Inflammatory macrophage treated with lipopolysaccharide for 1 hour (primary cell): ENCODE measurements around the gene SUGCT.

Experiments
- DNase-seq, 2 donors: peaks; one replicate each; pipeline ENCODE4 v3.0.0-alpha.2; 2020 to 2022

The SUGCT gene

DNA sequence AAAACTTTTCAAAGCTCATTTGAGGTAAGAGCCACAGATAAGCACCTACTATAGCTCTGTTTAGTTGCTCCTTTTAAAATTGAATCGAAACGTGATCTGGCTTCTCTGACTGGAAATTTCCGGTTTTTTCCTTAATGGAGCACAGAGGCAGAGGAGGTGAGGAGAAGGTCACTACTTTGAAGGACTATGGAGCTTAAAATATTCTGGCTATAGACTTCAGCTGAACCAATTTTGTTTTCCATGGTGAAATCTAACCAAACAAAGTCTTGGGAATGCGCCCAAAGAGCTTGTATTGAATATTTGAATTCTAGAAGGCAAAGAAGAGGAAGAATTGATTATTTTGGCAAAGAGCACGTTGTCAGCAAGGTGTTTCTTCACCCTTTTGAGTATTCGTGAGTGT, 711.1 kb downstream of the SUGCT start:
- DNase-seq: no peak

DNA sequence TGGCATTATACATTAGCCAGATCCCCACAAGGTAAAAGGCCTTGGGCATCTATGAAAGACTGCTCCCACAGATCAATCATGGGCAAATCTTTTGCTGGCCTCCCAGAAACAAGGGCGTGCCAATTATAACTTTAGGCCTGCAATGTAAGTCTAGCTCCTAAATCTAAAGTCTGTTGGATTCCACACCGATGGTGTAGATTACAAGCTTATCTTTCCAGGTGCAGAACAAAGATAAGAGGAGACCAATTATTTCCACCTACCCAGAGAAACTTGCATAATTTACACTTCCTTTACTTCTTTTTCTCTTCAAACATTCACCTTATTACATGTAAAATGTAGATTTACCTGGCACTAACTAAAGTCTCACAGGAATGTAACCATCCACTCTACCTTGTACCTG, 713.1 kb downstream of the SUGCT start:
- no peak for DNase-seq

DNA sequence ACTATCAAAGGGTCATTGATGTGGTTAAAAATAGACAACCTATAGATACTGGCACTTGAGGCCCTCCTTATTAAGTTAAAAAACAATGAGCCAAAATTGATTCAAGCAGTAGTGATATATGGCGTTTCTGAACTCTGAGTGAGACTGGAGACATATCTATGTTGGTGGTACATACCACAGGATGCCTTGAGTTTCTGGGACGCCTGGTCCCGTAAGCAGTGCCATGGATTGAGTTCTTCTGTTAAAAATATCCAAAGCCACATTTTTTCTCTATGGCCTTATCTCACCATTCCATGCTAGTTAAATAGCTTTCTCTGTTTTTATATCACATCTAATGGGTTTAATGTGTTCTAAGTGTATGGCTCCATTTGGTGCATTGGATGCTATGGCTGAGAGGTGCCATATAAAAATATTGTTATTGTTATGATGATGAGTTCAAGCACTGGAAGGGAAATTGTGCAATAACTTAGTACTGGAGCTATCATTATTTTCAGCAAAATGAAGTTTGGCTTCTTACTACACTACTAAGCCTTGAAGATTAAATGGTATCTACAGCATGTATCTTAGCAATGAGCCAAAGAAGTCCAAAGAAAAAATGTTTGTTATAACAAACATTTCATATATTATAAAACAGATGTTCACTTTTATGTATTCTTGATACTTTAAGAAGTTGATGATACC, 713.9 kb downstream of the SUGCT start:
- no peak for DNase-seq

DNA sequence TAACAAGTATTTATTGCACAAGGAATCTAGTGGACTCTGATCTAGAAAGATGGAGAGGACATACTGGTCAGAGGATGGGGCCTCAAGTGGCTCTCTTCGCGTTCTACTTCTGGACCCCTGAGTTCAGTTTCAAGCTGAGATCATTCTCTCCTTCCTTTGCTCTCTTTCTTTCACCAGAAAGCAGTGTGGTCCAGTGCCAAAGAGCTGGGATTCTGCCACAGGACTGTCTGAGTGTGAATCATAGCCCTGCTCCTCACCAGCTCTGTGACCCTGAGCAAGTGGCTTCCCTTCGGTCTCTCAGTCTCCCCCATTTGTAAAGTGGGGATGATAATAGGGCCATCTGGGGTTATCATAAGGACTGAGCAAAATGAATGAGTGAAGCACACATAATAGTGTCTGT, 715.2 kb downstream of the SUGCT start:
- no peak for DNase-seq

DNA sequence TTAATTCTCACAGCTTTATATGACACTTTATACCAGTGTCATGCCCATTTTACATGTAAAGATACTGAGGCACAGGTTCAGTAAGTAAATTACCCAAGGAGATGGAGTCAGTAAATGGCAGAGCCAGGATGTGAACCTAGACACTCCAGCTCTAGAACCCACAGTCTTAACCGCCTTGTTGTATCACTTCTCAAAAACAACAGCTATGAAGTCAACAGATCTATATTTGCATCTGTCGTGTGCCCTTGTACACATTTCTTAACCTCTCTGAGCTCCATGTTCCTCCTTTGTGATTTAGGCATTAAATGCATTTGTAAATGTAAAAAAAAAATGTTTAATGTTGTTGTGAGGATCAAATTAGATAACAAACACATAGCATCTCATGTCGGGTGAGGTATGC, 716.2 kb downstream of the SUGCT start:
- no peak for DNase-seq

DNA sequence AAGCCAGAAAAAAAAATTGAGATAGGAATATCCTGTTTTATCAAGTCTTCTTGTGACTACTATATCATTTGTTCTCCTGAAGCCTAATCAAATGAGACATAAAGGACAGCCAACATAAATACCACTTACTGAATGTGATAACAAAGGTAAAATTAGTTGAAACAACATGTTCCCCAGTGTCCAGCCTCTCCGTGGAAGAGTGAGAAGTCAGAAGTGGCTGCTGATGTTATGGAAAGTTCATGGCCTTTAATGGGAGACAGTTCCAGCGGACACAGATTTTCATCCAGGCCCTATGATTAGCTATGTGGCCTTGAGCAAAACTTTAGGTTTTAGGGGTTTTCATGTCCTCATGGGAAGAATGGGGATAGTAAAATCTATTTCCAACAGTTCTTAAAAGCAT, 724.3 kb downstream of the SUGCT start:
- no peak for DNase-seq

DNA sequence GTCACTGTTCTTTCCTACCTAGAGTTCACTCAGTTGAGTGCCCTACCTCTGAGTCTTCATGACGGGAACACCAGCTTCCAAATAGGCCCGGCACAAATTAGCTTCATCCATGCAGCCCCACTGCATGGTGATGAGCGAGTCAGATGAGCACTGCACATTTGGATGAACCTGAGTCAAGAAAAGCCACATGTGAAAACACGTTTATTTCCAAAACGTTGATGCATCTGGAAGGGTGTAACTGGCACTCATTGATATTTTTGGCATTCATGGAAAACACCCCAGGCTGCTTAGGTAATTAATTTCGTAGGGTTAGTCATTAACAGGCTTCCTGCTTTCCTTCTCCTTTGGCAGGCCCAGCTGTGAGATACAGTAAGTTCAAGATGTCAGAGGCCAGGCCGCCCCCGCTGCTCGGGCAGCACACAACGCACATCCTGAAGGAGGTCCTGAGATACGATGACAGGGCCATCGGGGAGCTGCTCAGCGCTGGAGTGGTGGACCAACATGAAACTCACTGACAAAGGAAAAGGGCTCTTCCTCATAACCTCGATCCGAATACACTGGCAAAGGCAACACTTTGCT, 725.2 kb downstream of the SUGCT start:
- no peak for DNase-seq

DNA sequence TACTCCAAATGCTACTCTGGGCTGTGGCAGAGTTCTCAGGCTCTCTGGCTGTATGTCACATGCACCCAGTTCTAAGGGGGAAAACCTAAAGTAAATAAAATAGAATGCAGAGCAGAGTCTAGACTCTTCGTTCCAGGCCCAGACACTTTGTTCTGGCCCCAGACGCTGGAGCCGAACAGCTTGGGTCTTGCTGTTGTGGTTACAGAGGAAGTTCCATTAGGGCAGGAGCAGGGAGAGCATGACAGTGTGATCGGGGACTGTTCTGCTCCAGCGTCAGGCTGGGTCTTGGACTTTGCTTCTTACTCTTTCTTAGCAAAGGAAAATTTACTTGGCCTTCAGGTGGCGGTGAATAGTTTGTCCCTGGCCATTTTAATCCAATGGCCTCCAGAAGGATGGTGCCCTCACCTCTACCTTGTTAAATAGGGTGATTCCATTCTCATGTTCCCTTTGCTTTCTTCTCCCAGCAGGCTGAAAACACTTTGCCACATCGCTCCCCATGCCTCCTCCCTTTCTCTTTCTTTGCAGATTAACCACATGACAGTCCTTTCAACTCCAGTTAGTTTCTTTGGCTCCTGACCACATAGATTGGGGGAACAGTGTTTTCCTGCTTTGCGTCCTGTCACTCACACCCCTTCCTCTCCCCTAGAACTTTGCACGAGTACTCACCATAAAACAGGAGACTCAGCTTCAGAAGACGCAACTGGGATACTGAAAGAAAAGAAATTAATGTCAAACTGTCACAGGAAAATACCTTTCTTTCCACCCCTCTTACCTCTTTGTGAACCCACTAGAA, 730.8 kb downstream of the SUGCT start:
- DNase-seq: no peak

DNA sequence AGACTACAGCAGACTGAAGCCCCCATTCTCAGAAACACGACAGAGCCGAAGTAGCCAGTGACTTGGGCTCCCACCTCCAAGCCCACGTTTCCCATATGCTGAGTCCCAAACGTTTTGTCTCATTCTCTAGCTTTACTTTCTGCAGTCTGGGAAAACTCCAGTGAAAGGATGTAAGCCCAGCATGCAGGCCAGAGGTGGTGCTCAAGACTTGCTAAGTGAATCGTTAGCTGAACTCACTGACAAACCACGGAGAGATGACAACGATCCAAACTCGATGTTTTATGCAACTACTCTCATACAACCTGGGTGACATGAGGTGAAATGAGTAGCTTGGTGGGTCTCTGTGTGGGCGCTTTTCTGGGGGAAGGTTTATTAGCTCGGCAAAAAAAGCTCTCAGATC, 731.8 kb downstream of the SUGCT start:
- DNase-seq: no peak

DNA sequence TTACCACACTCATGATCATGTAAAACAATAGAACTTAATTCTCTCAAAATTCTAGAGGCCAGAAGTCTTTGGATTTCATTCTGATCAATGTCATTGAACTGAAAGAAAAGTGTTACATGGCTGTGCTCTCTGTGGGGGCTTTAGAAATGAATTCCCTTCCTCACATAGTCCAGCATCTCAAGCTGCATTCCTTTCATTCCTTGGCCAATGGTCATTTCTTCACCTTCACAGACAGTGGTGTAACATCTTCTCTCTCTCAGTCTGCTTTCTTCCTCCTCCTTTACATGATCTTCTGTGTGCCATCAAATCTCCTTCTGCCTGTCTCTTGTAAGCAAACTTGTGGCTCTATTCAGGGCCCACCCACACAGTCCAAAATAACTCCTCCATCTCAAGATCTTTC, 735.3 kb downstream of the SUGCT start:
- DNase-seq: no peak

DNA sequence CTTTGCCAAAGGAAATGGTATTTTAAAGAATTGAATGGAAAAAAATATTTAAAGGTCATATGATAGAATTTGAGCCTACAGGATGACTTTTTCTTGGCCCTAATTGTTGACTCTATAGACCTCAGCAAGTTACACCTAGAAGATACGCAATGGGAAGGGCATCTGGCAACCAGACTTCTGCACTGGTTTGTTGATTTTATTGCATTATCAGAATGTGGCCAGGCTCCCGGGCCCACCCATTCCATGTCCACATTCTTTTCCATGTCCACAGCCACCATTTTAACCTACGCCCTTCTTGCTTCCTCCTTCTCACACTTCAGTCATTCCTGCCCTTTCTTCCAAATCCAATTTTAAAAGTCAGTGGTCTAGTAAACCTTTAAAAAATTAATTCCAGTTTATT, 738.4 kb downstream of the SUGCT start:
- DNase-seq: no peak

DNA sequence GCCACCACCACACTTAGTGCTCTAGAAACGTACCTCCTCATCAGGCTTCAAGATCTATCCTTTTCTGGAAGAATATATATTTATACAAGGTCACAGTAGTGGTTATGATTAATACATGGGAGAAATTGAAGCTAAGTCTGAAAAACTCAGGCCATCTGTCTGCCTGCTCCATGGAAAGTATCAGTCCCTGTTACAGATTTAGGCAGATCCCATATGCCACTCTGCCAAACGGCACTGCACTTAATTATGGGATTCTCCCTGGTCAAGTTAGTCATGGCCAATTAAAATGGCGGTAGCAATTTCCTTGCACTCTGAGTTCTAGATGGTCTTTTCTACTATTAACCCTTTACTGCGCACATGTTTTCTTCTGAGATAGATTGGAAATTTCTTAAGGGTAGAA, 740.0 kb downstream of the SUGCT start:
- no peak for DNase-seq

DNA sequence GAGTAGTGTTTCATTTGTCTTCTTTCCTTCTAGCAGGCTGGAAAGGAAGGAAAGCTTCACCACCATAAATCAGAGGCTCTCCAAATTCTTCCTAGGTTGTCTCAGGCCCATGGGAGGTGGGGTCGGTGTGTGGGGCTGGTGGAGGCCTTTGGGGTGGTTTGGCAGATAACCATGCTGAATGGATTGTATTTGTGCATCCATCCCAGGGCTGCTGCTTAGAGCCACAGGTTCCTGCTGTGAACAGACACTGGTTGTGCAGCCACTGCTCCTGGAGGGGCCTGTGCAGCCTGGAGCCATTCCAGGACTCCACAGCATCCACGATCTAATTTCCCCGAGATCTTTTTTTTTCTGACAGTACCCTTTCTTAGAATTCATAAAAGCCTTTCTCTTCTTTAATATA, 741.8 kb downstream of the SUGCT start:
- no peak for DNase-seq

DNA sequence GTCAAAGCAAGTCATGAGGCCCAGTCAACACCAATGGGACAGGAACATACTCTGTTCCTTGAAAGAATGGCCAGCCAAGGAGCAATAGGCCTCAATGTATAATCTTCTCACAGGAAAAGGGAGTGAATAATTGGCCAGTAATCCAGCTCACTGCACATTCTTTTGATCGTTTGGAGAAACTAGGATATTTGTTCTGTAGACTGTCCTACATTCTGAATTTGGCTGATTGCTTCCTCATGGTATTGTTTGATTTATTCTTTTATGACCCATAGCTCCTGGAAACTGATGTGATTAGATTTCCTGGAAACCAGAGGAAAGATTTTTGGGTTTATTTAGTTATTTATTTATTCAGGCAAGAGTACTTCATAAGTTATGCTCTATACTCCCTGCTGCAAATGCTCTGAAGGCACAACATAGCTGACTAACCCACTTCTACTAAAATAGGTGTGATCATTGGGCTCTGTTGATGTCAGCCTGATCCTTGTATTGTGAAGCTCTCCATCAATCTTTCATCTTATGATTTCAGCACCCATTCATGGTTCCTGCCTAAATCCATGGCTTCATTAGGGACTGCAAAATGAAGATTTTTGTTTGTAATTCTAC, 745.2 kb downstream of the SUGCT start:
- DNase-seq: no peak

DNA sequence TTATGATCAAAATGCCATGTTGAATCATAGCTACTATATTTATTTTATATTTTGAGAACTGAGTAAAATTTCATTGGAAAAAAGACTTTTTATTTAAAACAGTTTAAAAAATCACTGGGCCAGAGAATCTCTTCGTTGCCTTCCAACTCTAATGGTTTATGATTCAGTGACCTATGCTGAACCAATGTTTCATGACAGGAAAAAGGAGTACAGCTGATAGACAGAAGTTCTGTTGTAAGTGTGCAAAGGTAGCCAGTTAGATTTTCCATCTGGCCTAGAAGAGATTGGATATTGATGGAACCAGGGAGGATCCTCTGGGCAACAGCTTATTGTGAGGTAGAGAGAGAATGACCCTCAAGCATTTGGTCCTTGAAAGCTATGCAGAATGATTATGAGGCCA, 745.8 kb downstream of the SUGCT start:
- DNase-seq: no peak

DNA sequence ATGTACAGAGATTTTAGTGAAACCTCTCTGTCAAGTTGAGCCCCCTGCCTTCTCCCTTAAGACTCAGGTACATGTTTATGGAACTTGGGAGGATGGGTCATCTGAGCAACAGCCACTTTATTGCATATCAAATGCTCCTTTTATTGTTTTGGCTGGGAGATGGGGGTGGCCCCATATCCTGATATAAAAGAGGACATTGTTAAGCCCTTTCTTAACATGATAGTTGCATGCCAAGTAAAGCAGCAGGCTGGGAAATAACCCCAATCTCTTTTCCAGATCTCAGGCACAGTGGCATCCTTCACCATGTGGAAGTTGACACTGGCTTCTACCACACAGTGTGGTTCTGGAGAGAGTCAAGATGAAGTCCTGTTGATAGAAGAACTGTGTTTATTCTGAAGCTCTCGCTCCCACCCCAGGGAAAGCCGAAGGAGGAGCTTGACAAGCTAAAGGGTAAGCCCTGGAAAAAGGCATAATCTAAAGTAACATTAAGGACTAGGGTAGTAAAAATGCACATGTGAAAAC, 746.7 kb downstream of the SUGCT start:
- no peak for DNase-seq

DNA sequence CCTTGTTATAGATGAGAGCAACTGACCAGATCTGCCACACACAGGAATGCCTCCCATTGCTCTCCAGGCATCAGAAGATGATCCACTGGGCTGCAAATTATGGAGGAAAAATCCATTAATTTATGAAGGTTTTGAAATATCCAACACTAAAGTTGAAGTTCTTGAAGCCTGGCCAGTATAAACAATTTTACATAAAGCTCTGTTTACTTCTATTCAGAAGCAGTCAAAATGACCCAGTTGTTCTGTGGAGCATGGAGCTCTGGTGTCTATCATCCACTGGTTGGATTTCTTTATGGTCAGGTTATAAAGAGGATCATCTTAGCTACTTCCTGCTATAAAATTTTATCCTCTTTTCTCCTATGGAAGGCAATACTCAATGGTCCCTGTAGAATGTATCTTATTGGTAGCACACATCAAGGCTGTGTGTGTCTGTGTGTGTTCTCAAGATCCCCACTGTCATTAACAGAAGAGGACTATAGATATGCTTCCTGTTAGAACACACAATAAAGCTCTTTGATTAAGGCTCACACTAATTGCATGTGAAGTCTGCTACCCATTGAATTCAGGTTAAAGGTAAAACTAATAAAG, 747.4 kb downstream of the SUGCT start:
- no peak for DNase-seq

DNA sequence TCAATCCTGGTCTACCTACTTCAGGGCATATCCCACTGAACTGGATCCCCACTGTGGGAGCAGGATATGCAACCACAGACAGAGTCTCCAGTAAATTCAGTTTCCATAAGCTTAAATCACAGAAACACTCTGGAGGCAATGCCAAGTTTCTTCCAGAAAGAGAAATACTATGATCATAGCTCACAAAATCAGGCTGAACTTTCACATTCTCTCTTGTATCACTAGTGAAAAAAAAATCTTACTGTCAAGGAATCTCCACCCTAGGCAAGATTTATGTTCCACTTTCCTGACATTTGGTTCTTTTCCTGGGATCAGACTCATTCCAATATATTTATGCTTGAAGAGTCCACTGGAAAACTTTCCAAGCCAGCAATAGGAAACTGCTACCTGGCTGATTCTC, 749.0 kb downstream of the SUGCT start:
- no peak for DNase-seq

DNA sequence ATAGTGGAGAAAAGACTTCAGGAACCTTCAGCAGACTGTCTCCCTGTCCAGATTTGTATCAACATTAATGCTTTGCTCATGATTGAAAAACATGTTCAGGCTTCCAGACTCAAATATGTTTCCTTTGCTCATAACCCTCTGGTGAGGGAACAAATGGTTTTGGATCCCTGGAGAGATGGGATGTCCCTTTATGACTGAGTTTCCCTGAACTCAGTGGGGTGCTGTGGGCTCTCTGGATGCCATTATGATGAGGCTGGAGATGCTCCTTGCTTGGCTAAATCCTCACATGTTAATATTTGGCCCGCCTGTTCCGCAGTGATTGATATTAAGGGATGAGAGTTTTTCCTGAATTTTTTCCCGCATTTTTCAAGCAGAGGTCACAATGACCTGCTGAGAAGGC, 749.4 kb downstream of the SUGCT start:
- DNase-seq: no peak

DNA sequence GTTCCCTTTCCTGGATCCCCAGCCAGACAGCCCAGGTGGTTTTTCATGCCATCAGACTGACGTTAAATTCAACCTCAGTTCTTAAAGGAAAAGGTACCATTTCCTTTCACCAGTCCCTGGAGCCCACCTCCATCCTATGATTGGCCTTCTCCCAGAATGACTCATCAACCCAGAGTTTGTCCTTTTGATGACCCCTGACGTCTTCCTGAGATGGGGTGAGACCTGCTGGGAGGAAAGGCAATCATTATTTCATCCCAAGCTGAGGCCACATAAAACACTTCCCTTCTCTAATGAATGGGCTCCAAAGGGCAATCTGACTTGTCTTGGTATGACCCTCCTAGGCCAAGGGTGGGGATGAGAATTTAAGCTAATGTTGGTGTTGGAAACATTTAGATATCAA, 750.7 kb downstream of the SUGCT start:
- DNase-seq: no peak

DNA sequence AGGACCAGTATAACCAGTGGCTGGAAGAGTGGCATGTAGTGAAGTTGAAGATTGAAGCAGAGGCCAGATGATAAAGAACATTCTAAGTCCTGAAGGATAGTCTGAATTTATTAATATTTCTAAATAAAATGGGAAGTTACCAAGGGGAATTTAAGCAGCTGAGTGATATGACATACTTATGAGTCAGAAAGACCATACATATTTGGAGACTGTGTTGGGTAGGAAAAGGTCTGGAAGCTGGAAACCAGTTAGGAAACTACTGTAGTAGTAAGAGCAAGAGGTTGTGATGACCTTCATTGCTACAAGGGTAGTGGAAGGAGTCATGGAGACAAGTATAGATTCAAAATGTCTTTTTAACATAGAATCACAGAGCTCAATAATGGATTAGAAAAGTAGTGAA, 752.3 kb downstream of the SUGCT start:
- DNase-seq: no peak

DNA sequence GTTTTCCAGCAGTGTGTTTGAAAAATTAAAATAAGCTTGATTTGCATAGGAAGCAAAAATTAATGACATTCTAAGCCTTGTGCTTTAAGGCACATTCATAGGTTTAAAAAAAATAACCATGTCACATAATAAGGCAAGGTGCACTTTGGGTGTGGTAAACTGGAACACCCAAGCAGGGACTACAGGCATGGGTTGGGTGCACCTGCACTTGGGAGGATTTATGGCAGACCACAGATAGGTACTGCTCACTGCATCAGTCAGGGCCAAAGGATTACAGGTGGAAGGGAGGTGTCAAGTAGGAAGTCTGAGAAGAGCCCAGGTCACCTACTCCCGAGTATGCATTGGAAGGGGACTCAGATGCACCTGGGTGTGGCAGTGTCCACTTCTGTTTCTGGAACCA, 753.7 kb downstream of the SUGCT start:
- DNase-seq: no peak

DNA sequence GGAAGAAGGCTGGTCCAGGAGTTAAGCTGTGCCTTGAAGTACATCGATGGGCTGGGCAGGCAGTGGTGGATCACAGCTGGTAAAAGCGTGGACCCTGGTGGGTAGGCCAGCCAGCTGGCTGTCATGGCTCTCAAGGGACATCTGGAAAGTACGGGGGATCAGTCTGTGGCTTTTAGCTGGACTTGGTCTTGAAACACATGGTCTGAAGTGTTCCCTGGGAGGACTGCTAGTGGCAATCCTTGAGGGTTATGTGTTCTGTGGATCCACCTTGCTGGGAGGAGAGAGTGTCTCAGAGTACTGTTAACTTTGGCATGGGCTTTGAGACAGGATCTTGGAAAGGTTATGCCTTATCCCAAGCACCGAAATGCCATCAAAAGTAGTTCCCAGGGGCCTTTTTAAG, 754.3 kb downstream of the SUGCT start:
- no peak for DNase-seq
